Measurements from ENCODE around the gene ZRANB1. TPM values are rescaled to one million over a fixed set of nuclear protein-coding genes. Genes with fewer than 3 reads are reported as not detected.

The ZRANB1 gene
- total RNA-seq, 1 experiment from 2014 or later, result 23.2 TPM

DNA sequence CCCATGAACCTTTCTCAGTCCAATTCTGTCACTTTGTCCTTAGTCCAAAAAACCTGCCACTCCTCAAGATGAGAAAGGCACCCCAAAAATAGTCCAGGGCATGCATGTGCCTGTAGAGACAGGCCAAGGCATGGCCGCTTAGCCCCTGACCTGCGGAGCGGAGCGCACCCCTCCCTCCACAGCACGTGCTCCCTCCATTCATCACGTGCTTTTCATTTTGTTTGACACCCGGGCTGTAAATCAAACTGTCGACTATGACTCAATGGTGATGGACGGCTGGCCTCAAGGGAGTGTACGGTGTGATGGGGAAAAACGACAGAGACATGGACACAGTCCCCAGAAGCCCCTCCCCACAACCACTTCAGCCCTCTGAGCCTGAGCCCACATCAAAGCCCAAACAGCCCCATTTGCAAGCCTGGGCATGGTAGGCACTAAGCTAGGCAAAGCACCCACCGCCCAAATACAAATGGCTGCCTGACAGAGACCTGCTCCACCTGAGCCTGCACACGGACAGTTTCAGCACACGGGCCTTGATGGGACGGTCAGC lies 90.6 kb downstream of the ZRANB1 start:
- H3K4me3 Mint-ChIP-seq (ENCODE audit: unreplicated experiment), result no peak overlapping the region
- no peaks in the 10 kb centered on the region for H3K9me3 Mint-ChIP-seq (ENCODE audit: unreplicated experiment)
- CTCF ChIA-PET, result interaction anchor here (1.6 to 6.1 kb wide), 2 partner anchors 13 to 15 kb away, joined by 4 to 40 read pairs; no protein-coding TSS in a partner anchor
- peaks cover 30% of the 10 kb centered on the region for H3K4me1 Mint-ChIP-seq (ENCODE audit: insufficient read depth, unreplicated experiment)
- peaks cover 51% of the 10 kb centered on the region for H3K36me3 Mint-ChIP-seq (ENCODE audit: insufficient read depth, unreplicated experiment)
- intact Hi-C loops (cut with micrococcal nuclease), result no loop called here
- no peak overlapping the region for H3K27ac Mint-ChIP-seq (ENCODE audit: low read depth, unreplicated experiment)
- TF ChIP-seq, protein P1, sequence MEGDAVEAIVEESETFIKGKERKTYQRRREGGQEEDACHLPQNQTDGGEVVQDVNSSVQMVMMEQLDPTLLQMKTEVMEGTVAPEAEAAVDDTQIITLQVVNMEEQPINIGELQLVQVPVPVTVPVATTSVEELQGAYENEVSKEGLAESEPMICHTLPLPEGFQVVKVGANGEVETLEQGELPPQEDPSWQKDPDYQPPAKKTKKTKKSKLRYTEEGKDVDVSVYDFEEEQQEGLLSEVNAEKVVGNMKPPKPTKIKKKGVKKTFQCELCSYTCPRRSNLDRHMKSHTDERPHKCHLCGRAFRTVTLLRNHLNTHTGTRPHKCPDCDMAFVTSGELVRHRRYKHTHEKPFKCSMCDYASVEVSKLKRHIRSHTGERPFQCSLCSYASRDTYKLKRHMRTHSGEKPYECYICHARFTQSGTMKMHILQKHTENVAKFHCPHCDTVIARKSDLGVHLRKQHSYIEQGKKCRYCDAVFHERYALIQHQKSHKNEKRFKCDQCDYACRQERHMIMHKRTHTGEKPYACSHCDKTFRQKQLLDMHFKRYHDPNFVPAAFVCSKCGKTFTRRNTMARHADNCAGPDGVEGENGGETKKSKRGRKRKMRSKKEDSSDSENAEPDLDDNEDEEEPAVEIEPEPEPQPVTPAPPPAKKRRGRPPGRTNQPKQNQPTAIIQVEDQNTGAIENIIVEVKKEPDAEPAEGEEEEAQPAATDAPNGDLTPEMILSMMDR (IDR thresholded peaks at IDR 0.05; ENCODE audit: unreplicated experiment), result no peak
- POLR2A ChIA-PET, result interaction anchor here (0.5 kb wide), 1 partner anchor 390 kb away, joined by 3 read pairs; no protein-coding TSS in a partner anchor
- DNase-seq (ENCODE audit: unreplicated experiment), result no peak
- BruUV-seq (replicated peaks), result no TSS peak
- H3K27me3 Mint-ChIP-seq (ENCODE audit: insufficient read depth, unreplicated experiment), result no peaks in the 10 kb centered on the region

DNA sequence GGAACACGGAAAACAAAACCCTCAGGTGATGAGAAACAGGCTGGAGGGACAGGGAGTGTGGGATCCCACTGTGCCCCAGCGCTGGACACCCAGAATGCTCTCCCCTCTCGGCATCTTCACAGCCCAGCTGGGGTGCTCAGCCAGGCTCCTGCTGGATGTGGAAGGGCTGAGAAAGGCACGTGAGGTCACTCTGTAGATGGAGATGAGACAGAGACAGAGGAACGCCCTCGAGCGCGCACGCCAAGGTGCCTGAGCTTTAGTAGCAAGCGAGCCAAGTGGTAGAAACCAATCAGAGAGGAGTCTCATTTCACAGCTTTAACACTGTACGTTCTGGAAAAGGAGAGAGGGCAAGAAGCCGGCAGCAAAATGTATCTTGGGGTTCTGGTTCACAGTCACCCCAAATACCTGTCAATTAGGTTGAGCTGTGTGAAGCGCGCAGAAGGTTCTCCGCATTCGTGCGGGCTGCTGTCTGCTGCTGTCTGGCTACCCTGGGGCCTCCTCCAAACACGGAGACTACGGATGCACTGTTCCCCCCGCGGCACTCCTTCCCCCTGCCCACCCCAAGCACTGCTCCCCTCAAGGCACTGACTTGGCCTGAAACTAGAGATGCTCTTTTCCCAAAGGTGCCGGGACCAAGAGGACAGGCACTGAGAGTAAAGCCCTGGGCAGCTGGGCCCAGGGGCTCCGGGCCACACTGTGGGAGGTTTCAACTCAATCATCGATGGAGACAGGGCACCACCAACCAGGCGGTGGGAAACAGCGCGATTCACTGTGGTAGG lies 91.4 kb downstream of the ZRANB1 start:
- ChIA-PET CTCF (interaction anchor here (1.6 to 6.1 kb wide), 2 partner anchors 12 to 14 kb away, joined by 4 to 40 read pairs; no protein-coding TSS in a partner anchor), POLR2A (interaction anchor here (0.5 kb wide), 1 partner anchor 390 kb away, joined by 3 read pairs; no protein-coding TSS in a partner anchor)
- no TSS peak for BruUV-seq (replicated peaks)
- H3K27me3 Mint-ChIP-seq (ENCODE audit: insufficient read depth, unreplicated experiment), result no peaks in the 10 kb centered on the region
- TF ChIP-seq, protein P1 (IDR thresholded peaks at IDR 0.05; ENCODE audit: unreplicated experiment), result no peak
- no peak overlapping the region for H3K4me3 Mint-ChIP-seq (ENCODE audit: unreplicated experiment)
- no peak for DNase-seq (ENCODE audit: unreplicated experiment)
- H3K27ac Mint-ChIP-seq (ENCODE audit: low read depth, unreplicated experiment), result no peak overlapping the region
- no peaks in the 10 kb centered on the region for H3K9me3 Mint-ChIP-seq (ENCODE audit: unreplicated experiment)
- H3K4me1 Mint-ChIP-seq (ENCODE audit: insufficient read depth, unreplicated experiment), result peaks cover 36% of the 10 kb centered on the region
- intact Hi-C loops (cut with micrococcal nuclease), result no loop called here
- peaks cover 45% of the 10 kb centered on the region for H3K36me3 Mint-ChIP-seq (ENCODE audit: insufficient read depth, unreplicated experiment)

DNA sequence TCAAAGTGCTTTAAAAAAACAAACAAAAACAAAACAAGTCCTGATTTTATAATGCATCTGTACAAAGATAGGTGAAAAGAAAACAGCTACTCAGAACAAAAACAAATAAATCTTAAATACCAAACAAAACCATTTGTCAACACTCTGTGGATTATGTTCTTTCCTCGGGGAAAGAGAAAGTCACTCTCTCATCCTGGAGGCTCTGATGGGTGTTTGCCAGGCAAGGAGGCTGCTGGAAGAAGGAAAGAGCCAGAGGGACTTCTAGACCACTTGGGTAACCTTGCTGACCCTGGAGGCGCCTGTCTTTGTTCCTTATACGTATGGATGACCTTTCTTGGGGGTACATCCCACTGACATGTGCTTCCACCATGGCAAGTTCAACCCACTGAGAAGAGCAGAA lies 92.8 kb downstream of the ZRANB1 start:
- Mint-ChIP-seq H3K4me3 (ENCODE audit: unreplicated experiment) (no peak overlapping the region), H3K27me3 (ENCODE audit: insufficient read depth, unreplicated experiment) (no peaks in the 10 kb centered on the region), H3K27ac (ENCODE audit: low read depth, unreplicated experiment) (no peak overlapping the region), H3K4me1 (ENCODE audit: insufficient read depth, unreplicated experiment) (peaks cover 41% of the 10 kb centered on the region), H3K36me3 (ENCODE audit: insufficient read depth, unreplicated experiment) (peaks cover 47% of the 10 kb centered on the region), H3K9me3 (ENCODE audit: unreplicated experiment) (no peaks in the 10 kb centered on the region)
- DNase-seq (ENCODE audit: unreplicated experiment), result no peak
- intact Hi-C loops (cut with micrococcal nuclease), result no loop called here
- ChIA-PET POLR2A (no interaction called here), CTCF (interaction anchor here (0.6 to 6.1 kb wide), 4 partner anchors 13 to 1726 kb away, joined by 3 to 40 read pairs (median 4); no protein-coding TSS in a partner anchor)
- BruUV-seq (replicated peaks), result no TSS peak
- TF ChIP-seq, protein P1 (IDR thresholded peaks at IDR 0.05; ENCODE audit: unreplicated experiment), result no peak

DNA sequence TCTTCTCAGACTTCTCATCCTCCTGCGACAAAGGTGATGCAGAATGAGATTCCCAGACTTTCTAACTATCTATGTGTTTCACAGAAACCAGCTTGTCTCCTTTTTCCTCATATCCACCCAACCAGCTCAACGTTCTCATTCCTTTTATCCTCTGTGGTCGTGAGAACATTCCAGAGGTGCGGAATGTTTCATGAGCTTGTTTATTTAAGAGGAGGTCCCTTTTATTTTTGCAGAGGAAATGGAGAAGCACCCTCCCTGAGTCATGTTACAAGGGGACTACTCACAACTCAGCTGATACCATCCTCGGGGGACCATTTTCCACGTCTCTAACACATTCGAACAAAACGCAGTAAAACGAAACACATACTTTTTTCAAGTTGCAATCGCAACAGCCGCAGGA lies 93.2 kb downstream of the ZRANB1 start:
- Mint-ChIP-seq H3K27me3 (ENCODE audit: insufficient read depth, unreplicated experiment) (no peaks in the 10 kb centered on the region), H3K27ac (ENCODE audit: low read depth, unreplicated experiment) (peak overlapping the region; percentile 91), H3K36me3 (ENCODE audit: insufficient read depth, unreplicated experiment) (peaks cover 43% of the 10 kb centered on the region), H3K4me1 (ENCODE audit: insufficient read depth, unreplicated experiment) (peaks cover 41% of the 10 kb centered on the region), H3K9me3 (ENCODE audit: unreplicated experiment) (no peaks in the 10 kb centered on the region), H3K4me3 (ENCODE audit: unreplicated experiment) (no peak overlapping the region)
- ChIA-PET POLR2A (interaction anchor here (1.1 kb wide), 1 partner anchor 60 kb away, joined by 3 read pairs; no protein-coding TSS in a partner anchor), CTCF (interaction anchor here (0.6 to 6.1 kb wide), 4 partner anchors 13 to 1725 kb away, joined by 3 to 40 read pairs (median 4); no protein-coding TSS in a partner anchor)
- no TSS peak for BruUV-seq (replicated peaks)
- intact Hi-C loops (cut with micrococcal nuclease), result no loop called here
- peak; percentile 61 for DNase-seq (ENCODE audit: unreplicated experiment)
- TF ChIP-seq, protein P1 (IDR thresholded peaks at IDR 0.05; ENCODE audit: unreplicated experiment), result no peak
